Skeletal muscle tissue (tissue), 4 donors: ENCODE data around the gene ZIC4. TPM values are rescaled to one million over a fixed set of nuclear protein-coding genes. Genes with fewer than 3 reads are reported as not detected.

Experiments
- H3K27ac ChIP-seq: one replicate; pipeline ENCODE4 v1.7.0; 2013; ENCODE audit warnings: mild to moderate bottlenecking, low read depth, low read length, inconsistent platforms
- H3K27me3 ChIP-seq, 3 donors: one replicate each; pipeline ENCODE4 v1.7.0; 2013; ENCODE audit warnings: low read length in 3 of 3; ENCODE audit not compliant: control insufficient read depth in 3 of 3, insufficient read depth in 3 of 3
- H3K36me3 ChIP-seq, 3 donors: one replicate each; pipeline ENCODE4 v1.7.0; 2013; ENCODE audit warnings: low read length in 3 of 3; ENCODE audit not compliant: control insufficient read depth in 3 of 3, insufficient read depth in 3 of 3
- H3K4me1 ChIP-seq, 3 donors: one replicate each; pipeline ENCODE4 v1.7.0; 2013; ENCODE audit warnings: low read length in 3 of 3, mild to moderate bottlenecking in 3 of 3; ENCODE audit not compliant: control insufficient read depth in 3 of 3, insufficient read depth in 3 of 3
- H3K4me3 ChIP-seq, 3 donors: one replicate each; pipeline ENCODE4 v1.7.0; 2013; ENCODE audit warnings: low read length in 3 of 3
- H3K9ac ChIP-seq, 3 donors: one replicate each; pipeline ENCODE4 v1.7.0; 2013; ENCODE audit warnings: low read length in 3 of 3, mild to moderate bottlenecking in 3 of 3, moderate library complexity in 2 of 3, low read depth in 1 of 3
- H3K9me3 ChIP-seq, 3 donors: one replicate each; pipeline ENCODE4 v1.7.0; 2013; ENCODE audit warnings: low read length in 3 of 3; ENCODE audit not compliant: control insufficient read depth in 3 of 3
- total RNA-seq: library from RNA; depleted of rRNA; stranded (reverse); fragments of >200 nt; gene quantifications from one replicate; pipeline ENCODE4 v1.2.3, GENCODE V29; 2014
- donor health status: Osteomylitis.

Gene ZIC4
- total RNA-seq, 1 donor from 2014 or later = 2.6 TPM

GRCh38 chr3:147424581-147425387 is 18.4 kb upstream of the ZIC4 start:
- H3K4me1 ChIP-seq = peaks cover 0 to 4% (median 2%) of the 10 kb centered on the region in 3 donors
- H3K4me3 ChIP-seq = no peak overlapping the region
- H3K27ac ChIP-seq = no peak overlapping the region
- no peaks in the 10 kb centered on the region for H3K36me3 ChIP-seq
- H3K9me3 ChIP-seq = no peaks in the 10 kb centered on the region
- no peak overlapping the region for H3K9ac ChIP-seq
- H3K27me3 ChIP-seq = peaks cover 23 to 49% (median 38%) of the 10 kb centered on the region in 3 donors

GRCh38 chr3:147423798-147424580 is 17.6 kb upstream of the ZIC4 start:
- Histone ChIP-seq H3K9me3 (no peaks in the 10 kb centered on the region), H3K27me3 (peaks cover 24 to 57% (median 45%) of the 10 kb centered on the region in 3 donors), H3K36me3 (no peaks in the 10 kb centered on the region), H3K4me1 (peaks cover 5 to 11% (median 7%) of the 10 kb centered on the region in 3 donors), H3K27ac (no peak overlapping the region), H3K4me3 (no peak overlapping the region), H3K9ac (no peak overlapping the region)

GRCh38 chr3:147423537-147423797 is 17.1 kb upstream of the ZIC4 start:
- H3K9ac ChIP-seq = no peak overlapping the region
- H3K27ac ChIP-seq = no peak overlapping the region
- no peak overlapping the region for H3K4me3 ChIP-seq
- peaks cover 7 to 11% (median 10%) of the 10 kb centered on the region in 3 donors for H3K4me1 ChIP-seq
- no peaks in the 10 kb centered on the region for H3K36me3 ChIP-seq
- H3K9me3 ChIP-seq = no peaks in the 10 kb centered on the region
- peaks cover 24 to 61% (median 45%) of the 10 kb centered on the region in 3 donors for H3K27me3 ChIP-seq

GRCh38 chr3:147422601-147423536 is 16.5 kb upstream of the ZIC4 start:
- Histone ChIP-seq H3K36me3 (no peaks in the 10 kb centered on the region), H3K9ac (no peak overlapping the region), H3K4me1 (peaks cover 7 to 11% (median 10%) of the 10 kb centered on the region in 3 donors), H3K9me3 (no peaks in the 10 kb centered on the region), H3K27ac (no peak overlapping the region), H3K4me3 (no peak overlapping the region), H3K27me3 (peaks cover 24 to 62% (median 45%) of the 10 kb centered on the region in 3 donors)

DNA sequence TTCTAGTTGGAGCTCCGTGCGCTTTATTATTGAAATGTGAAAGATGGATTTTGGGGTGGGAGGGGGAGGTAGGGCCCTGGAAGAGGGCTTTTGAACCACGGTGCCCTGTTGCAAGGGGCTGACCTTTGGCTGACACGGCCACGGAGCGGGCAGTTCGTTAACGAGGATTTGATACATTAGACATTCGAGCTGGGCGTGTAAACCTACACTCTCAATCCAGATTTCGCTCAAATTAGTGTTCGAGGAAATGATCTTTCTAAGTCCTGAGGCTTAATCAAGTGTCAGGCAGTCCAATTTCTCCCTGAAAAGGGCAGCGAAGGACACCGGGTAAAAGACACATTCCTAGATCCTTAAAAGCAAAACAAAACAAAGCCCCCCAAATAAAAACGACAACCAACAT is 15.9 kb upstream of the ZIC4 start:
- Histone ChIP-seq H3K4me1 (peaks cover 7 to 11% (median 10%) of the 10 kb centered on the region in 3 donors), H3K9ac (peak overlapping the region in 1 of 3 donors; percentile 17), H3K27me3 (peaks cover 24 to 66% (median 45%) of the 10 kb centered on the region in 3 donors), H3K27ac (no peak overlapping the region), H3K9me3 (no peaks in the 10 kb centered on the region), H3K4me3 (no peak overlapping the region), H3K36me3 (no peaks in the 10 kb centered on the region)

- peaks cover 24 to 66% (median 45%) of the 10 kb centered on the region in 3 donors for H3K27me3 ChIP-seq
- no peaks in the 10 kb centered on the region for H3K36me3 ChIP-seq
- no peaks in the 10 kb centered on the region for H3K9me3 ChIP-seq
- H3K9ac ChIP-seq = peak overlapping the region in 2 of 3 donors; percentile 64 to 82
- H3K27ac ChIP-seq = no peak overlapping the region
- H3K4me1 ChIP-seq = peaks cover 7 to 11% (median 10%) of the 10 kb centered on the region in 3 donors
- peak overlapping the region; percentile 48 to 72 (median 69) for H3K4me3 ChIP-seq
Measured at GRCh38 chr3:147421184-147421912, 15.0 kb upstream of the ZIC4 start.

DNA sequence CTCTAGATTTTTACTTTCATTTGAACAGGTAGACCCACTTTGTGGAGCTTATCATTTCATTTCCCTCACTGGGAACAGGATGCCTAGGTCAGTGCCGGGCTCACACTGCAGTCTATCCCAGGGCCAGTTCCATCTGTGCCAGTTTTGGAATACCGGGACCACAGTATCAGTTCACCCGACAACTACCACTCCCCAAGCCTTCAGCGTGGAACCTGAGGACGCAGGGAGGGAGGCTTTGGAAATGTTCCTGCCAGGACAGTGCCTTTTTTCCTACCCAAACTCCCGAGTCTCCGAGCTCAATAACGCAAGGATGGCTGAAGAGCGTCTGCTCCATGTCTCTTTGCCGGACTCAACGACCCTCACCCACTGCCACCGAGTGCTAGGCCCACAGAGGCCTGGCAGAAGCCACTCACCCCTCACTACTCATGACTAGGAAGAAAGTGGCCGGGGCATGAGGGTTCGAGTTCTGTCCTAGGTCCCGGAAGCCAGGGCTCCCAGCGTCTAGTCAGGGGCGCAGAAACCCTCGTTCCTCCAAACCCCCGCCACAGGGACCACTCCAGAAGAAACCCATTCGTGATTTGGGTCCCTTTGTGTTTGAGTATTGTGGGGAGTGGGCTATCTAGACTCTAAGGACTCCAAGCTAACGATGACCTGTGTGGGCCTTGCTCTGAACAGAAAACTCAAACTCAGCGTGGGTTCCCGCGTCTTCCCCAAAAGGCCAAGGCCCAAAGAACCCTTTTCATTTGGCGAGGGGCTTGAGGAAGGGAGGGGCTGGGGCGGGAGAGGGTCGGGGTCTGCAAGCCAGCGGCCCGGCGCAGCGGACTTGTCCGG is 14.2 kb upstream of the ZIC4 start:
- Histone ChIP-seq H3K9me3 (no peaks in the 10 kb centered on the region), H3K27me3 (peaks cover 24 to 66% (median 45%) of the 10 kb centered on the region in 3 donors), H3K4me3 (peak overlapping the region in 2 of 3 donors; percentile 69 to 72), H3K27ac (no peak overlapping the region), H3K36me3 (no peaks in the 10 kb centered on the region), H3K4me1 (peaks cover 7 to 11% (median 10%) of the 10 kb centered on the region in 3 donors), H3K9ac (peak overlapping the region in 2 of 3 donors; percentile 64 to 82)

DNA sequence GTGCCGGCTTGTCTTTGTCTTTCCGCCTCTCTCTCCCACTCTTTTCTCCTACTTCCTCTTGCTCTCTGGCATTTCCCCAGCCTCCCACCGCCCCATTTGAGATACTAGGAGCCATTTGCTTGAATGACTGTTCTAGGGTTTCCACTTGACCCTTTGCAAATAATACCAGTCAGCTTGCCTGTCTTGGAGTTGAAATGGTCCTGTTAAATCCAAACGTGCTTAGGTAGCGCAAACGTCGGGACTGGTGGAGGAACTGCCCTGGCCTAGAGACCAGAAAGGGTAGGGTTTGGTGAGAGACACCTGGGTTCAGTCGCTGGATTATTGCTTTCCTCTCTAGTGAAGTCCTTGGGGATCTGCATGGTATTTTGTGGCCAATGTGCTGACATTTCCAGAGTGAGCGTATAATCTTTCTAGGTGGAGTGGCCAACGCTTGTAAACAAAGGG is 13.5 kb upstream of the ZIC4 start:
- peaks cover 28 to 66% (median 45%) of the 10 kb centered on the region in 3 donors for H3K27me3 ChIP-seq
- H3K9ac ChIP-seq = peak overlapping the region in 2 of 3 donors; percentile 77 to 85
- no peaks in the 10 kb centered on the region for H3K36me3 ChIP-seq
- peak overlapping the region in 1 of 3 donors; percentile 69 for H3K4me3 ChIP-seq
- H3K4me1 ChIP-seq = peaks cover 7 to 11% (median 10%) of the 10 kb centered on the region in 3 donors
- H3K9me3 ChIP-seq = no peaks in the 10 kb centered on the region
- no peak overlapping the region for H3K27ac ChIP-seq
